Measurements from ENCODE around the gene CCDC186. TPM values are rescaled to one million over a fixed set of nuclear protein-coding genes. Genes with fewer than 3 reads are reported as not detected.
"Not testable (repeated sequence)": the region's sequence is repeated elsewhere in the genome, so short reads cannot be mapped to it uniquely, and the experiment has no call there.

The CCDC186 gene
- total RNA-seq, 1 donor, result 60.4 TPM

GRCh38 chr10:114157912-114158311 is 16.1 kb downstream of the CCDC186 start:
- Histone ChIP-seq H3K4me3 (ENCODE audit: low read length) (no peak overlapping the region), H3K4me1 (ENCODE audit: insufficient read depth, low read length) (no peaks in the 10 kb centered on the region), H3K27me3 (ENCODE audit: insufficient read depth, low read length) (no peaks in the 10 kb centered on the region), H3K9me3 (ENCODE audit: low read depth, low read length) (no peaks in the 10 kb centered on the region)

- no peaks in the 10 kb centered on the region for H3K4me1 ChIP-seq (ENCODE audit: insufficient read depth, low read length)
- H3K4me3 ChIP-seq (ENCODE audit: low read length), result no peak overlapping the region
- H3K9me3 ChIP-seq (ENCODE audit: low read depth, low read length), result no peaks in the 10 kb centered on the region
- no peaks in the 10 kb centered on the region for H3K27me3 ChIP-seq (ENCODE audit: insufficient read depth, low read length)
Measured at GRCh38 chr10:114151892-114152291, 22.1 kb downstream of the CCDC186 start.

GRCh38 chr10:114151486-114151885 is 22.5 kb downstream of the CCDC186 start:
- no peaks in the 10 kb centered on the region for H3K27me3 ChIP-seq (ENCODE audit: insufficient read depth, low read length)
- no peaks in the 10 kb centered on the region for H3K9me3 ChIP-seq (ENCODE audit: low read depth, low read length)
- no peak overlapping the region for H3K4me3 ChIP-seq (ENCODE audit: low read length)
- H3K4me1 ChIP-seq (ENCODE audit: insufficient read depth, low read length), result no peaks in the 10 kb centered on the region

GRCh38 chr10:114149476-114149875 is 24.5 kb downstream of the CCDC186 start:
- H3K4me1 ChIP-seq (ENCODE audit: insufficient read depth, low read length); H3K9me3 ChIP-seq (ENCODE audit: low read depth, low read length); H3K27me3 ChIP-seq (ENCODE audit: insufficient read depth, low read length); H3K4me3 ChIP-seq (ENCODE audit: low read length): not testable (repeated sequence)

- H3K4me1 ChIP-seq (ENCODE audit: insufficient read depth, low read length), result no peaks in the 10 kb centered on the region
- no peaks in the 10 kb centered on the region for H3K9me3 ChIP-seq (ENCODE audit: low read depth, low read length)
- no peaks in the 10 kb centered on the region for H3K27me3 ChIP-seq (ENCODE audit: insufficient read depth, low read length)
Measured at GRCh38 chr10:114143160-114143559, 30.8 kb downstream of the CCDC186 start.

GRCh38 chr10:114142018-114142417 is 32.0 kb downstream of the CCDC186 start:
- H3K4me1 ChIP-seq (ENCODE audit: insufficient read depth, low read length), result no peaks in the 10 kb centered on the region
- H3K4me3 ChIP-seq (ENCODE audit: low read length), result no peak overlapping the region
- H3K9me3 ChIP-seq (ENCODE audit: low read depth, low read length), result no peaks in the 10 kb centered on the region
- H3K27me3 ChIP-seq (ENCODE audit: insufficient read depth, low read length), result no peaks in the 10 kb centered on the region

More at GRCh38 chr10:114143160-114143559, 30.8 kb downstream of the CCDC186 start:
- H3K4me3 ChIP-seq (ENCODE audit: low read length), result no peak overlapping the region

GRCh38 chr10:114140827-114141226 is 33.2 kb downstream of the CCDC186 start:
- H3K9me3 ChIP-seq (ENCODE audit: low read depth, low read length); H3K4me3 ChIP-seq (ENCODE audit: low read length): not testable (repeated sequence)

GRCh38 chr10:114140036-114140435 is 34.0 kb downstream of the CCDC186 start:
- no peaks in the 10 kb centered on the region for H3K27me3 ChIP-seq (ENCODE audit: insufficient read depth, low read length)
- H3K4me3 ChIP-seq (ENCODE audit: low read length), result no peak overlapping the region
- no peaks in the 10 kb centered on the region for H3K9me3 ChIP-seq (ENCODE audit: low read depth, low read length)
- no peaks in the 10 kb centered on the region for H3K4me1 ChIP-seq (ENCODE audit: insufficient read depth, low read length)

More at GRCh38 chr10:114140827-114141226, 33.2 kb downstream of the CCDC186 start:
- H3K27me3 ChIP-seq (ENCODE audit: insufficient read depth, low read length); H3K4me1 ChIP-seq (ENCODE audit: insufficient read depth, low read length): not testable (repeated sequence)

- no peaks in the 10 kb centered on the region for H3K9me3 ChIP-seq (ENCODE audit: low read depth, low read length)
- H3K27me3 ChIP-seq (ENCODE audit: insufficient read depth, low read length), result no peaks in the 10 kb centered on the region
Measured at GRCh38 chr10:114138581-114138980, 35.4 kb downstream of the CCDC186 start.

GRCh38 chr10:114135476-114135875 is 38.5 kb downstream of the CCDC186 start:
- Histone ChIP-seq H3K4me1 (ENCODE audit: insufficient read depth, low read length) (no peaks in the 10 kb centered on the region), H3K27me3 (ENCODE audit: insufficient read depth, low read length) (no peaks in the 10 kb centered on the region), H3K9me3 (ENCODE audit: low read depth, low read length) (no peaks in the 10 kb centered on the region), H3K4me3 (ENCODE audit: low read length) (no peak overlapping the region)

More at GRCh38 chr10:114138581-114138980, 35.4 kb downstream of the CCDC186 start:
- Histone ChIP-seq H3K4me1 (ENCODE audit: insufficient read depth, low read length) (no peaks in the 10 kb centered on the region), H3K4me3 (ENCODE audit: low read length) (no peak overlapping the region)

- Histone ChIP-seq H3K9me3 (ENCODE audit: low read depth, low read length) (no peaks in the 10 kb centered on the region), H3K27me3 (ENCODE audit: insufficient read depth, low read length) (no peaks in the 10 kb centered on the region), H3K4me3 (ENCODE audit: low read length) (no peak overlapping the region), H3K4me1 (ENCODE audit: insufficient read depth, low read length) (no peaks in the 10 kb centered on the region)
Measured at GRCh38 chr10:114131094-114131493, 42.9 kb downstream of the CCDC186 start.

- Histone ChIP-seq H3K27me3 (ENCODE audit: insufficient read depth, low read length) (no peaks in the 10 kb centered on the region), H3K4me1 (ENCODE audit: insufficient read depth, low read length) (no peaks in the 10 kb centered on the region), H3K4me3 (ENCODE audit: low read length) (no peak overlapping the region), H3K9me3 (ENCODE audit: low read depth, low read length) (no peaks in the 10 kb centered on the region)
Measured at GRCh38 chr10:114121031-114121430, 53.0 kb downstream of the CCDC186 start.

GRCh38 chr10:114118514-114118913 is 55.5 kb downstream of the CCDC186 start:
- Histone ChIP-seq H3K4me3 (ENCODE audit: low read length) (no peak overlapping the region), H3K4me1 (ENCODE audit: insufficient read depth, low read length) (no peaks in the 10 kb centered on the region), H3K9me3 (ENCODE audit: low read depth, low read length) (no peaks in the 10 kb centered on the region), H3K27me3 (ENCODE audit: insufficient read depth, low read length) (no peaks in the 10 kb centered on the region)

GRCh38 chr10:114117728-114118127 is 56.3 kb downstream of the CCDC186 start:
- no peaks in the 10 kb centered on the region for H3K27me3 ChIP-seq (ENCODE audit: insufficient read depth, low read length)
- H3K4me3 ChIP-seq (ENCODE audit: low read length), result no peak overlapping the region
- H3K4me1 ChIP-seq (ENCODE audit: insufficient read depth, low read length), result no peaks in the 10 kb centered on the region
- H3K9me3 ChIP-seq (ENCODE audit: low read depth, low read length), result no peaks in the 10 kb centered on the region

GRCh38 chr10:114115661-114116445 is 58.1 kb downstream of the CCDC186 start:
- Histone ChIP-seq H3K4me1 (ENCODE audit: insufficient read depth, low read length) (no peaks in the 10 kb centered on the region), H3K9me3 (ENCODE audit: low read depth, low read length) (no peaks in the 10 kb centered on the region), H3K4me3 (ENCODE audit: low read length) (no peak overlapping the region), H3K27me3 (ENCODE audit: insufficient read depth, low read length) (no peaks in the 10 kb centered on the region)

All from mononuclear cell (primary cell).